K562 (cell line): Measurements from ENCODE around the gene AIF1. TPM values are rescaled to one million over a fixed set of nuclear protein-coding genes. Genes with fewer than 3 reads are reported as not detected.

Experiments used
- ATF6 ChIP-seq: sonication (generic); formaldehyde crosslinking; IDR thresholded peaks from 2 replicates; pipeline ENCODE4 v1.4.0; 2020; ENCODE audit warnings: mild to moderate bottlenecking, missing genetic modification reagents
- BCOR ChIP-seq: fragments of 450-650 bp; IDR thresholded peaks from 2 replicates; pipeline ENCODE4 v1.6.1; 2016
- BRCA1 ChIP-seq, 2 experiments: fragments of 450-650 bp in 1 of 2; sonication (generic) in 1 of 2; formaldehyde crosslinking in 1 of 2; IDR thresholded peaks; 2 replicates each; pipeline versions ENCODE4 v1.5.0 to v1.6.1; 2017 to 2020; ENCODE audit warnings: mild to moderate bottlenecking in 1 of 2, missing genetic modification reagents in 1 of 2
- ETV5 ChIP-seq: sonication (generic); formaldehyde crosslinking; IDR thresholded peaks from 2 replicates; pipeline ENCODE4 v1.4.0; 2020; ENCODE audit warnings: low read depth, mild to moderate bottlenecking, missing genetic modification reagents
- EZH2 ChIP-seq: IDR thresholded peaks from 2 replicates; pipeline ENCODE4 v1.6.1; 2012; ENCODE audit warnings: low read depth, mild to moderate bottlenecking, inconsistent platforms, low read length, borderline replicate concordance
- FOXJ3 ChIP-seq: sonication (generic); formaldehyde crosslinking; IDR thresholded peaks from 2 replicates; pipeline ENCODE4 v1.4.0; 2020; ENCODE audit warnings: mild to moderate bottlenecking, missing genetic modification reagents
- HDGF ChIP-seq: fragments of 450-650 bp; IDR thresholded peaks from 2 replicates; pipeline ENCODE4 v1.6.1; 2016
- HIVEP1 ChIP-seq: fragments of 250-450 bp; sonication (Bioruptor Pico); IDR thresholded peaks from 2 replicates; pipeline ENCODE4 v1.4.0; 2020; ENCODE audit warnings: mild to moderate bottlenecking
- ID3 ChIP-seq, 2 experiments: fragments of 250-450 bp in 1 of 2; fragments of 450-650 bp in 1 of 2; sonication (Bioruptor Pico) in 1 of 2; IDR thresholded peaks; 2 replicates each; pipeline versions ENCODE4 v1.6.1 to v1.8.0; 2016 to 2021; ENCODE audit warnings: mild to moderate bottlenecking in 2 of 2, moderate library complexity in 2 of 2, missing compliant biosample characterization in 1 of 2, missing genetic modification characterization in 1 of 2
- MAX ChIP-seq: sonication (generic); formaldehyde crosslinking; IDR thresholded peaks from 2 replicates; pipeline ENCODE4 v1.9.0; 2022; ENCODE audit warnings: mild to moderate bottlenecking, missing genetic modification reagents
- MTA1 ChIP-seq: fragments of 450-650 bp; IDR thresholded peaks from 2 replicates; pipeline ENCODE4 v1.6.1; 2017; ENCODE audit warnings: borderline replicate concordance
- MYC ChIP-seq, 2 experiments: fragments of 250-450 bp in 1 of 2; sonication (Bioruptor Pico) in 1 of 2; IDR thresholded peaks; 2 replicates each; pipeline versions ENCODE4 v1.5.1 to v1.6.1; 2012 to 2021; ENCODE audit warnings: low read depth in 2 of 2, borderline replicate concordance in 1 of 2, improper control_type of control experiment in 1 of 2, low read length in 1 of 2, mild to moderate bottlenecking in 1 of 2, moderate library complexity in 1 of 2
- NCOA4 ChIP-seq: fragments of 450-650 bp; IDR thresholded peaks from 2 replicates; pipeline ENCODE4 v1.6.1; 2018; ENCODE audit warnings: mild to moderate bottlenecking; ENCODE audit not compliant: partially characterized antibody
- NFXL1 ChIP-seq: fragments of 450-650 bp; formaldehyde crosslinking; IDR thresholded peaks from 2 replicates; pipeline ENCODE4 v1.4.0; 2021; ENCODE audit warnings: mild to moderate bottlenecking
- POLR2A ChIP-seq: fragments of 450-650 bp; conservative IDR thresholded peaks from 2 replicates; pipeline ENCODE4 v1.6.1; 2016
- POLR2H ChIP-seq: IDR thresholded peaks from 2 replicates; pipeline ENCODE4 v1.6.1; 2016; ENCODE audit warnings: missing genetic modification characterization, low read depth, mild to moderate bottlenecking, control low read depth, missing compliant biosample characterization, moderate library complexity
- PRMT5 ChIP-seq: sonication (generic); formaldehyde crosslinking; IDR thresholded peaks from 2 replicates; pipeline ENCODE4 v1.5.0; 2020; ENCODE audit warnings: missing genetic modification reagents
- PYGO2 ChIP-seq: fragments of 450-650 bp; IDR thresholded peaks from 2 replicates; pipeline ENCODE4 v1.6.1; 2016; ENCODE audit warnings: mild to moderate bottlenecking, missing genetic modification characterization, moderate library complexity, missing compliant biosample characterization
- RBM39 ChIP-seq: fragments of 200-400 bp; formaldehyde crosslinking; optimal IDR thresholded peaks from 2 replicates; pipeline ENCODE3; 2018; ENCODE audit warnings: low read depth, low read length
- SIN3B ChIP-seq: fragments of 450-650 bp; IDR thresholded peaks from 2 replicates; pipeline ENCODE4 v1.6.1; 2017; ENCODE audit warnings: low read depth, mild to moderate bottlenecking, moderate library complexity
- THRAP3 ChIP-seq: fragments of 450-650 bp; IDR thresholded peaks from 2 replicates; pipeline ENCODE4 v1.6.1; 2016; ENCODE audit warnings: mild to moderate bottlenecking, inconsistent platforms, borderline replicate concordance
- U2AF1 ChIP-seq: fragments of 200-400 bp; formaldehyde crosslinking; optimal IDR thresholded peaks from 2 replicates; pipeline ENCODE3; 2017; ENCODE audit warnings: mild to moderate bottlenecking, low read depth, low read length, moderate library complexity
- XRCC3 ChIP-seq: fragments of 450-650 bp; IDR thresholded peaks from 2 replicates; pipeline ENCODE4 v1.6.1; 2017; ENCODE audit warnings: mild to moderate bottlenecking, moderate library complexity
- ZNF174 ChIP-seq: fragments of 250-450 bp; sonication (Bioruptor Pico); IDR thresholded peaks from 2 replicates; pipeline ENCODE4 v1.4.0; 2020; ENCODE audit warnings: mild to moderate bottlenecking
- ZNF766 ChIP-seq: fragments of 200-800 bp; sonication (Bioruptor generic); conservative IDR thresholded peaks from 2 replicates; pipeline ENCODE4 v1.6.1; 2016; ENCODE audit warnings: missing genetic modification characterization, missing compliant biosample characterization
- ZNF780A ChIP-seq: fragments of 250-450 bp; sonication (Bioruptor Pico); IDR thresholded peaks from 2 replicates; pipeline ENCODE4 v1.5.0; 2021; ENCODE audit warnings: mild to moderate bottlenecking
- ZNF785 ChIP-seq: fragments of 250-450 bp; sonication (Bioruptor Pico); IDR thresholded peaks from 2 replicates; pipeline ENCODE4 v1.4.0; 2020; ENCODE audit warnings: mild to moderate bottlenecking
- ZSCAN29 ChIP-seq: fragments of 450-650 bp; IDR thresholded peaks from 2 replicates; pipeline ENCODE4 v1.6.1; 2017
- polyA plus RNA-seq, 8 experiments: library from polyadenylated mRNA; depleted of rRNA in 4 of 8; stranded (reverse) in 5 of 8; unstranded in 3 of 8; fragments of >200 nt; fragmentation: Nextera tagmentation in 2 of 8; fragmentation: Illumina TruSeq in 1 of 8; extraction: Ambion mirVana in 2 of 8; extraction: Trizol in 1 of 8; gene quantifications; 2 replicates each; pipeline versions ENCODE4 v1.2.1 to v1.2.3, GENCODE V29; 2011 to 2014; ENCODE audit warnings: inconsistent platforms in 1 of 8, missing spikeins in 1 of 8
- total RNA-seq, 7 experiments: library from RNA; depleted of rRNA in 6 of 7; stranded (reverse); fragments of >200 nt in 6 of 7; fragmentation: Illumina TruSeq in 2 of 7; extraction: Trizol in 2 of 7; gene quantifications; 2 replicates each; pipeline versions ENCODE4 v1.2.1 to v1.2.3, GENCODE V29; 2011 to 2021; ENCODE audit warnings: low replicate concordance in 1 of 7

The AIF1 gene
- total and polyA plus RNA-seq, 9 of the 15 experiments (the other 6 are each of a cell fraction or from before 2014, with no cell fraction given) = 9.4 to 33.4 (median 19.4) TPM

GRCh38 chr6:31664790-31665500 lies 49.9 kb downstream of the AIF1 start, which contains the start of gene GPANK1 (continued):
- TF ChIP-seq PYGO2 (no peak), ZNF766 (CRISPR knock-in tag) (no peak), POLR2A (peak; percentile 97), ZSCAN29 (no peak), ID3 (CRISPR knock-in tag; IDR thresholded peaks at IDR 0.05) (no peak), ID3 (tag; IDR thresholded peaks at IDR 0.05) (peak; percentile 31), PRMT5 (no peak), THRAP3 (no peak), POLR2H (tag) (no peak), ATF6 (CRISPR knock-in tag) (peak; percentile 98), NCOA4 (no peak), ZNF785 (no peak), HDGF (peak; percentile 84; the same call in 1 of the 2 replicates), U2AF1 (no peak), XRCC3 (no peak), BRCA1 (IDR thresholded peaks at IDR 0.05) (no peak), BRCA1 (CRISPR knock-in tag; IDR thresholded peaks at IDR 0.05) (no peak), MYC (IDR thresholded peaks at IDR 0.05; ENCODE audit: low read depth, low read length) (peak; percentile 94), MYC (CRISPR knock-in tag; IDR thresholded peaks at IDR 0.05; ENCODE audit: borderline replicate concordance, low read depth) (peak; percentile 53; the same call in 1 of the 2 replicates), SIN3B (no peak), RBM39 (no peak), EZH2 (no peak), ETV5 (CRISPR knock-in tag) (no peak; the same call in none of the 2 replicates), MAX (CRISPR knock-in tag) (peak; percentile 89), BCOR (no peak), FOXJ3 (no peak; the same call in 1 of the 2 replicates), ZNF174 (no peak), NFXL1 (CRISPR knock-in tag) (0 out of 2 replicates have a peak, but pooled peaks have one; percentile 35), MTA1 (no peak; the same call in 1 of the 2 replicates), ZNF780A (CRISPR knock-in tag) (no peak), HIVEP1 (0 out of 2 replicates have a peak, but pooled peaks have one; percentile 82)
